ENCODE results near the gene MCF2L2. TPM values are rescaled to one million over a fixed set of nuclear protein-coding genes. Genes with fewer than 3 reads are reported as not detected.

Gene MCF2L2
- total and polyA plus RNA-seq, 2 donors (not counting 3 experiments of a cell fraction or from before 2014, with no cell fraction given): 0.15 to 1.1 TPM

DNA sequence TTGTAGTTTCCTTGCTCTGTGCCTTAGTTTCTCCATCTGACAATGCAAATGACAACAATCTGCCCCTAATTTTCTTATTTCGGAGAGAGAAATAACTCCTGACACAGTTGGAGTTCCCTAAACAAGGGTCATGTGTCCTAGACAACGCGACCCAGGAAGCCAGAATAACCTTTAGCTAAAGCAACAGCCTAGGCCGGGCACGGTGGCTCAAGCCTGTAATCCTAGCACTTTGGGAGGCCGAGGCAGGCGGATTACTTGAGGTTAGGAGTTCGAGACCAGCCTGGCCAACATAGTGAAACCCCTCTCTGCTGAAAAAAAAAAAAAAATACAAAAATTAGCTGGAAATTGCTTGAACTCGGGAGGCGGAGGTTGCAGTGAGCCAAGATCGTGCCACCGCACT lies 49.9 kb downstream of the MCF2L2 start:
- FAIRE-seq (no peak), DNase-seq (ENCODE audit: low read depth, low spot score) (no peak)
- BruUV-seq (replicated peaks): no TSS peak
- intact Hi-C loops (cut with micrococcal nuclease) (no loop called here), dilution Hi-C loops (cut with MboI; ENCODE audit: extremely low pct_ligation_motif_present, low sequenced_read_pairs) (no loop called here)
- Histone ChIP-seq H3K9me3 (replicated peaks; ENCODE audit: control insufficient read depth, insufficient read depth, low read length) (no peaks in the 10 kb centered on the region), H3K27ac (ENCODE audit: insufficient read depth, low read depth, low read length) (no peak overlapping the region), H3K79me2 (ENCODE audit: control insufficient read depth, insufficient read depth, low read length) (no peaks in the 10 kb centered on the region), H3K27me3 (ENCODE audit: control insufficient read depth in 2 of 2, insufficient read depth in 2 of 2, low read length in 2 of 2) (no peaks in the 10 kb centered on the region), H3K4me3 (replicated peaks in 1 of 3; ENCODE audit: insufficient read depth in 1 of 3, low read depth in 1 of 3, low read length in 3 of 3) (no peak overlapping the region), H2AFZ (ENCODE audit: low read depth, low read length) (no peak overlapping the region), H4K20me1 (replicated peaks; ENCODE audit: control insufficient read depth, extremely low read depth, insufficient read depth, low read length) (no peaks in the 10 kb centered on the region), H3K9me1 (replicated peaks; ENCODE audit: control insufficient read depth, extremely low read depth, insufficient read depth, low read length) (no peaks in the 10 kb centered on the region), H3K4me1 (ENCODE audit: control insufficient read depth, extremely low read depth, insufficient read depth, low read length) (no peaks in the 10 kb centered on the region), H3K4me2 (ENCODE audit: insufficient read depth, low read length) (no peak overlapping the region), H3K36me3 (ENCODE audit: control insufficient read depth in 2 of 2, extremely low read depth in 1 of 2, insufficient read depth in 2 of 2, low read length in 2 of 2) (no peaks in the 10 kb centered on the region), H3K9ac (replicated peaks; ENCODE audit: extremely low read depth, insufficient read depth, low read length) (no peak overlapping the region)
- TF ChIP-seq MYC (IDR thresholded peaks at IDR 0.05; ENCODE audit: low read depth, low read length): no peak
- TF ChIP-seq POLR2AphosphoS5 (IDR thresholded peaks at IDR 0.05; ENCODE audit: insufficient read depth, low read depth, low read length): no peak
- no peak for TF ChIP-seq POLR2A (IDR thresholded peaks at IDR 0.05; ENCODE audit: low read depth, low read length)
- no peak for TF ChIP-seq GATA2 (IDR thresholded peaks at IDR 0.05; ENCODE audit: insufficient read depth, insufficient read length, low read depth, low read length)
- TF ChIP-seq EZH2 (IDR thresholded peaks at IDR 0.05; ENCODE audit: borderline replicate concordance, low read depth, low read length, severe bottlenecking): no peak
- no peak for TF ChIP-seq MAX (IDR thresholded peaks at IDR 0.05; ENCODE audit: insufficient read depth, insufficient read length)
- no peak for TF ChIP-seq JUN (IDR thresholded peaks at IDR 0.05; ENCODE audit: borderline replicate concordance, insufficient read depth, insufficient read length, low read depth)
- TF ChIP-seq FOS (IDR thresholded peaks at IDR 0.05; ENCODE audit: borderline replicate concordance, insufficient read depth, low read length): no peak
- CTCF ChIA-PET: interaction anchor here (11.0 kb wide), 1 partner anchor 196 kb away, joined by 816 read pairs; no protein-coding TSS in a partner anchor
- POLR2A ChIA-PET: no interaction called here

DNA sequence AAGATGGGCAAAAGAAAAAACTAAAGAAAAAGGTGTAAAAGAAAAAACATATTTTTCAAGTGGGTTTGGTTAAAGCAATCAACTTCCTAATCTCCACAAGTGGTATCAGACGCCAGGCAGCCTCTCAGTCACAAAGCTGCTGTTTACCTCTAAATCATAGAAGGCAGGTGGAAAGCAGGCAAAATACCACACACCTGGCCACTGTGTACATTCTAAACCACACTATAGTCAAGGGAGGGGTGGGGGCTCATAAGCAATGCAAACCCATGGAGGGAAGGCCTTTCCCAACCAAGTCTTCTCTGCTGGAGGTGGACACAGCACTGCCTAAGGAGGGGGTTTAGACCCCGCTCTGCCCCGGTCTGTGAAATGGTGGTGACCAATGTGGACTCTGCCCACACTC lies 50.4 kb downstream of the MCF2L2 start:
- Histone ChIP-seq H3K36me3 (ENCODE audit: control insufficient read depth in 2 of 2, extremely low read depth in 1 of 2, insufficient read depth in 2 of 2, low read length in 2 of 2) (no peaks in the 10 kb centered on the region), H3K27ac (ENCODE audit: insufficient read depth, low read depth, low read length) (no peak overlapping the region), H3K4me2 (ENCODE audit: insufficient read depth, low read length) (no peak overlapping the region), H3K79me2 (ENCODE audit: control insufficient read depth, insufficient read depth, low read length) (no peaks in the 10 kb centered on the region), H4K20me1 (replicated peaks; ENCODE audit: control insufficient read depth, extremely low read depth, insufficient read depth, low read length) (no peaks in the 10 kb centered on the region), H2AFZ (ENCODE audit: low read depth, low read length) (no peak overlapping the region), H3K27me3 (ENCODE audit: control insufficient read depth in 2 of 2, insufficient read depth in 2 of 2, low read length in 2 of 2) (no peaks in the 10 kb centered on the region), H3K4me3 (replicated peaks in 1 of 3; ENCODE audit: insufficient read depth in 1 of 3, low read depth in 1 of 3, low read length in 3 of 3) (no peak overlapping the region), H3K9ac (replicated peaks; ENCODE audit: extremely low read depth, insufficient read depth, low read length) (no peak overlapping the region), H3K9me1 (replicated peaks; ENCODE audit: control insufficient read depth, extremely low read depth, insufficient read depth, low read length) (no peaks in the 10 kb centered on the region), H3K9me3 (replicated peaks; ENCODE audit: control insufficient read depth, insufficient read depth, low read length) (no peaks in the 10 kb centered on the region), H3K4me1 (ENCODE audit: control insufficient read depth, extremely low read depth, insufficient read depth, low read length) (no peaks in the 10 kb centered on the region)
- BruUV-seq (replicated peaks): no TSS peak
- DNase-seq (ENCODE audit: low read depth, low spot score): no peak
- TF ChIP-seq EZH2 (IDR thresholded peaks at IDR 0.05; ENCODE audit: borderline replicate concordance, low read depth, low read length, severe bottlenecking) (no peak), GATA2 (IDR thresholded peaks at IDR 0.05; ENCODE audit: insufficient read depth, insufficient read length, low read depth, low read length) (no peak), POLR2A (IDR thresholded peaks at IDR 0.05; ENCODE audit: low read depth, low read length) (no peak), MYC (IDR thresholded peaks at IDR 0.05; ENCODE audit: low read depth, low read length) (no peak), MAX (IDR thresholded peaks at IDR 0.05; ENCODE audit: insufficient read depth, insufficient read length) (no peak), JUN (IDR thresholded peaks at IDR 0.05; ENCODE audit: borderline replicate concordance, insufficient read depth, insufficient read length, low read depth) (no peak), CTCF (IDR thresholded peaks at IDR 0.05; ENCODE audit: extremely low read depth in 1 of 2, insufficient read depth in 1 of 2, low read depth in 1 of 2, low read length in 2 of 2) (no peak), FOS (IDR thresholded peaks at IDR 0.05; ENCODE audit: borderline replicate concordance, insufficient read depth, low read length) (no peak), POLR2AphosphoS5 (IDR thresholded peaks at IDR 0.05; ENCODE audit: insufficient read depth, low read depth, low read length) (no peak)
- dilution Hi-C loops (cut with MboI; ENCODE audit: extremely low pct_ligation_motif_present, low sequenced_read_pairs) (no loop called here), intact Hi-C loops (cut with micrococcal nuclease) (no loop called here)
- POLR2A ChIA-PET: no interaction called here
- CTCF ChIA-PET: interaction anchor here (11.0 kb wide), 1 partner anchor 196 kb away, joined by 816 read pairs; no protein-coding TSS in a partner anchor
- no peak for FAIRE-seq
